ENCODE measurements around the gene TTC21A. TPM values are rescaled to one million over a fixed set of nuclear protein-coding genes. Genes with fewer than 3 reads are reported as not detected.
A peak's percentile ranks its signal among the peaks of the same experiment; 100 is the strongest.

TTC21A gene
- total RNA-seq, 1 donor from 2014 or later, result 41.7 TPM

DNA sequence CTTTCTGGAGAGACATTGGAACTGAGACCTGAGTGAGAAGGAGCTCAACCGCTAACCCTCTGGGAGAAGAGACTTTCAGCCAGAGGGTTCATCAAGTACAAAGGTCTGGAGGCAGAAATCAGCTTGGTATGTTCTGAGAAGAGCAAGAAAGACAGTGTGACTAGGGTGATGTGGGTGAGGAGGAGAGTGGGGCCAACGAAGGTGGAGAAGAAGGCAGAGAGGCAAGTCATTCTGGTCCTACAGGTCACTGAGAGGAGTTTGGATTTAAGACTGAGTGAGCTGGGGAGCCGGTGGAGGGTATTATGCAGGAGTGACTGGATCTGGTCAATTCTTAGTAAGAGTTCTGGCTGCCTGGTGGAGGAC lies 72.7 kb downstream of the TTC21A start:
- Mint-ChIP-seq H3K4me1 (ENCODE audit: unreplicated experiment) (peaks cover 36% of the 10 kb centered on the region), H3K27me3 (ENCODE audit: unreplicated experiment) (peaks cover 26% of the 10 kb centered on the region), H3K4me3 (ENCODE audit: unreplicated experiment) (peak overlapping the region; percentile 92), H3K36me3 (ENCODE audit: low read depth, unreplicated experiment) (peaks cover 9% of the 10 kb centered on the region), H3K27ac (ENCODE audit: unreplicated experiment) (peak overlapping the region; percentile 88), H3K9me3 (ENCODE audit: unreplicated experiment) (no peaks in the 10 kb centered on the region)
- TF ChIP-seq, protein P1, sequence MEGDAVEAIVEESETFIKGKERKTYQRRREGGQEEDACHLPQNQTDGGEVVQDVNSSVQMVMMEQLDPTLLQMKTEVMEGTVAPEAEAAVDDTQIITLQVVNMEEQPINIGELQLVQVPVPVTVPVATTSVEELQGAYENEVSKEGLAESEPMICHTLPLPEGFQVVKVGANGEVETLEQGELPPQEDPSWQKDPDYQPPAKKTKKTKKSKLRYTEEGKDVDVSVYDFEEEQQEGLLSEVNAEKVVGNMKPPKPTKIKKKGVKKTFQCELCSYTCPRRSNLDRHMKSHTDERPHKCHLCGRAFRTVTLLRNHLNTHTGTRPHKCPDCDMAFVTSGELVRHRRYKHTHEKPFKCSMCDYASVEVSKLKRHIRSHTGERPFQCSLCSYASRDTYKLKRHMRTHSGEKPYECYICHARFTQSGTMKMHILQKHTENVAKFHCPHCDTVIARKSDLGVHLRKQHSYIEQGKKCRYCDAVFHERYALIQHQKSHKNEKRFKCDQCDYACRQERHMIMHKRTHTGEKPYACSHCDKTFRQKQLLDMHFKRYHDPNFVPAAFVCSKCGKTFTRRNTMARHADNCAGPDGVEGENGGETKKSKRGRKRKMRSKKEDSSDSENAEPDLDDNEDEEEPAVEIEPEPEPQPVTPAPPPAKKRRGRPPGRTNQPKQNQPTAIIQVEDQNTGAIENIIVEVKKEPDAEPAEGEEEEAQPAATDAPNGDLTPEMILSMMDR (IDR thresholded peaks at IDR 0.05; ENCODE audit: unreplicated experiment), result no peak
- DNase-seq (ENCODE audit: low spot score), result no peak

- Mint-ChIP-seq H3K27me3 (ENCODE audit: unreplicated experiment) (peaks cover 28% of the 10 kb centered on the region), H3K9me3 (ENCODE audit: unreplicated experiment) (no peaks in the 10 kb centered on the region), H3K4me3 (ENCODE audit: unreplicated experiment) (peak overlapping the region; percentile 92), H3K27ac (ENCODE audit: unreplicated experiment) (peak overlapping the region; percentile 88), H3K36me3 (ENCODE audit: low read depth, unreplicated experiment) (peaks cover 9% of the 10 kb centered on the region), H3K4me1 (ENCODE audit: unreplicated experiment) (peaks cover 36% of the 10 kb centered on the region)
- TF ChIP-seq, protein P1 (IDR thresholded peaks at IDR 0.05; ENCODE audit: unreplicated experiment), result no peak
- DNase-seq (ENCODE audit: low spot score), result peak; percentile 76
Measured at GRCh38 chr3:39180546-39181346, 73.3 kb downstream of the TTC21A start.

- H3K27me3 Mint-ChIP-seq (ENCODE audit: unreplicated experiment), result peaks cover 29% of the 10 kb centered on the region
- peaks cover 9% of the 10 kb centered on the region for H3K36me3 Mint-ChIP-seq (ENCODE audit: low read depth, unreplicated experiment)
- H3K4me1 Mint-ChIP-seq (ENCODE audit: unreplicated experiment), result peaks cover 32% of the 10 kb centered on the region
- H3K4me3 Mint-ChIP-seq (ENCODE audit: unreplicated experiment), result peak overlapping the region; percentile 78
- TF ChIP-seq, protein P1 (IDR thresholded peaks at IDR 0.05; ENCODE audit: unreplicated experiment), result no peak
- no peak for DNase-seq (ENCODE audit: low spot score)
- peak overlapping the region; percentile 37 for H3K27ac Mint-ChIP-seq (ENCODE audit: unreplicated experiment)
- no peaks in the 10 kb centered on the region for H3K9me3 Mint-ChIP-seq (ENCODE audit: unreplicated experiment)
Measured at GRCh38 chr3:39181408-39182335, 74.2 kb downstream of the TTC21A start.

DNA sequence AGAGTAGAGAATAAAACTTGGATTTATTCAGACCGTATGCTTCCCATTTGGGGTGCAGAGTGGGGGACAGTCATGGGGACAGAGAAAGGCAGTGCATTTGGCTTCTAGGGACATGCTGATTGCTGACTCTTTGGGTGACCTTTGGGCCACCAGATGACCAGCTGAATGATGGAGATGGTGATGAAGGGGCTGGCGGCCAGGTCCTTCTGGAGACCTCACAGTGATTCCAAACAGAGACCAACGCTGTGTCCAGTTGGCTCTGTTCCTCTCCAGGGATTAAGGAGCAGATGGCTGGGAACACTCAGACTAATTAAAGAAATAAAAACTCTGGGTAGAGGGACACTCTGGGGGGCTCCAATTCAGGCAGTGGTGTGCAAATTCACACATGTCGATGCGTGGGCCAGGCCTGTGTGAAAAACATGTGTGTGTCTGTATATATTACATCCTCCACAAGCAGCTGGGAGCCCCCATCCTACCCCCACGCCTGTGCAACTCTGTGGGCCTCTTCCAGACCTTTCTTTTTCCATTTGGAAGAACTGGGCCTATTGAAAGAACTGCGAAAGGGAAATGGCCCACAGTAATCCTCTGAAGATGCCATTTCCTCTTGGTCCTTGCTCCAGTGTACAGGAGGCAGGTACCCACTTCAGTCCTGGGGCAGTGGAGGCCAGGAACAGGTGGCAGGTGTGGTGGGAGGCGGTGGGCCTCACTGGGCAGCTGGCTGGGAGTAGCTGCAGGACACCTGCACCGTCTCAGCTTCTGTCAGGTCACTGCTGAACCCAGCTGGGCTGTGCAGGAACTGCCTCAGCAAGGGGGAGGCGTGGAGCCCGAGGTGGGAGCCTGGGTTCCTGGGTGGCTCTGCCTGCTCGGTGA lies 76.0 kb downstream of the TTC21A start:
- Mint-ChIP-seq H3K27me3 (ENCODE audit: unreplicated experiment) (peaks cover 27% of the 10 kb centered on the region), H3K9me3 (ENCODE audit: unreplicated experiment) (no peaks in the 10 kb centered on the region), H3K4me3 (ENCODE audit: unreplicated experiment) (no peak overlapping the region), H3K4me1 (ENCODE audit: unreplicated experiment) (peaks cover 27% of the 10 kb centered on the region), H3K27ac (ENCODE audit: unreplicated experiment) (no peak overlapping the region), H3K36me3 (ENCODE audit: low read depth, unreplicated experiment) (peaks cover 9% of the 10 kb centered on the region)
- TF ChIP-seq, protein P1 (IDR thresholded peaks at IDR 0.05; ENCODE audit: unreplicated experiment), result no peak
- no peak for DNase-seq (ENCODE audit: low spot score)
